Vagina (tissue), 2 donors: ENCODE data around the gene NAE1.

Experiments used
- CTCF ChIP-seq, 3 experiments: fragments of 450-650 bp in 2 of 3; fragments of 200-600 bp in 1 of 3; sonication (generic) in 1 of 3; IDR thresholded peaks; one replicate each; pipeline ENCODE4 v1.5.1; 2017 to 2019; ENCODE audit warnings: antibody characterized with exemption in 3 of 3, mild to moderate bottlenecking in 2 of 3, moderate library complexity in 2 of 3
- POLR2A ChIP-seq, 2 donors: fragments of 450-650 bp; IDR thresholded peaks; one replicate each; pipeline ENCODE4 v1.6.1; 2017; ENCODE audit warnings: antibody characterized with exemption in 2 of 2, mild to moderate bottlenecking in 2 of 2, moderate library complexity in 2 of 2

- TF ChIP-seq CTCF (IDR thresholded peaks at IDR 0.05) (no peak), POLR2A (IDR thresholded peaks at IDR 0.05) (no peak)
These were observed 42.9 kb upstream of the NAE1 start for GRCh38 chr16:66873685-66874055.
